Mucosa of gallbladder (tissue), 1 donor: ENCODE results near the gene CTRB2. TPM values are rescaled to one million over a fixed set of nuclear protein-coding genes. Genes with fewer than 3 reads are reported as not detected.
"Not testable (repeated sequence)": the region's sequence is repeated elsewhere in the genome, so short reads cannot be mapped to it uniquely, and the experiment has no call there.

Experiments used
- DNase-seq: peaks from one replicate; pipeline ENCODE4 v3.0.0-alpha.2; 2020; ENCODE audit warnings: low spot score
- total RNA-seq: library from RNA; stranded (reverse); gene quantifications from one replicate; pipeline ENCODE4 v1.2.1, GENCODE V29; 2021
- donor health status: DM: no; HTN: no; CAD: no.

The CTRB2 gene
- total RNA-seq, 1 donor from 2014 or later: 26.7 TPM

GRCh38 chr16:75205961-75206748, 806 bp downstream of the CTRB2 start:
- not testable (repeated sequence) for DNase-seq

- not testable (repeated sequence) for DNase-seq
These were observed 1.5 kb downstream of the CTRB2 start for GRCh38 chr16:75205438-75205837.

GRCh38 chr16:75204905-75205304, 2.1 kb downstream of the CTRB2 start:
- DNase-seq: not testable (repeated sequence)

GRCh38 chr16:75204410-75204758, 2.6 kb downstream of the CTRB2 start:
- no peak for DNase-seq

- DNase-seq: no peak
These were observed 3.1 kb downstream of the CTRB2 start for GRCh38 chr16:75203667-75204409.

GRCh38 chr16:75203096-75203495, 3.9 kb downstream of the CTRB2 start:
- DNase-seq: no peak

GRCh38 chr16:75202069-75202590, 4.8 kb downstream of the CTRB2 start:
- no peak for DNase-seq

- DNase-seq: peak; percentile 33
These were observed 8.8 kb downstream of the CTRB2 start for GRCh38 chr16:75198135-75198600.

GRCh38 chr16:75197522-75198134, 9.3 kb downstream of the CTRB2 start:
- DNase-seq: no peak

GRCh38 chr16:75196836-75197235, 10.1 kb downstream of the CTRB2 start:
- no peak for DNase-seq

GRCh38 chr16:75195811-75196790, 10.9 kb downstream of the CTRB2 start:
- no peak for DNase-seq

- no peak for DNase-seq
These were observed 13.1 kb downstream of the CTRB2 start for GRCh38 chr16:75193730-75194444.

GRCh38 chr16:75193265-75193650, 13.7 kb downstream of the CTRB2 start:
- no peak for DNase-seq

- DNase-seq: peak; percentile 81
These were observed 14.2 kb downstream of the CTRB2 start for GRCh38 chr16:75192606-75193264.

GRCh38 chr16:75189638-75190245, 17.2 kb downstream of the CTRB2 start:
- no peak for DNase-seq

GRCh38 chr16:75188832-75189477, 18.0 kb downstream of the CTRB2 start:
- no peak for DNase-seq

GRCh38 chr16:75181630-75182029, 25.3 kb downstream of the CTRB2 start:
- DNase-seq: no peak

GRCh38 chr16:75179208-75179607, 27.8 kb downstream of the CTRB2 start:
- no peak for DNase-seq

GRCh38 chr16:75176926-75177325, 30.0 kb downstream of the CTRB2 start:
- DNase-seq: no peak
